NT2/D1 (cell line): ENCODE data around the gene NEUROG3.
A peak's percentile ranks its signal among the peaks of the same experiment; 100 is the strongest.

Experiments used
- SUZ12 ChIP-seq: IDR thresholded peaks from 2 replicates; pipeline ENCODE4 v1.6.1; 2011; ENCODE audit not compliant: insufficient read length, insufficient read depth; ENCODE audit errors: extremely low read depth
- ZNF274 ChIP-seq: IDR thresholded peaks from 2 replicates; pipeline ENCODE4 v1.6.1; 2011; ENCODE audit warnings: mild to moderate bottlenecking, low read depth, low read length

GRCh38 chr10:69577268-69578232 is 4.3 kb upstream of the NEUROG3 start:
- TF ChIP-seq ZNF274: no peak
- TF ChIP-seq SUZ12: peak; percentile 97
